Stimulated activated CD8-positive, alpha-beta memory T cell treated with anti-CD3 and anti-CD28 coated beads, Interleukin-12 subunit alpha, Interleukin-12 subunit beta, amount 100 ng/mL, for 1 hour (primary cell): ENCODE measurements around the gene COL27A1.

Experiments
- DNase-seq: peaks from one replicate; pipeline ENCODE4 v3.0.0-alpha.2; 2020; ENCODE audit warnings: low read depth

Gene COL27A1

GRCh38 chr9:114149181-114149580 is 6.2 kb upstream of the COL27A1 start:
- DNase-seq = no peak

GRCh38 chr9:114149765-114150340 is 5.5 kb upstream of the COL27A1 start:
- no peak for DNase-seq

- no peak for DNase-seq
These were observed 4.7 kb upstream of the COL27A1 start for GRCh38 chr9:114150608-114151007.

GRCh38 chr9:114151426-114151956 is 3.8 kb upstream of the COL27A1 start:
- DNase-seq = no peak

DNA sequence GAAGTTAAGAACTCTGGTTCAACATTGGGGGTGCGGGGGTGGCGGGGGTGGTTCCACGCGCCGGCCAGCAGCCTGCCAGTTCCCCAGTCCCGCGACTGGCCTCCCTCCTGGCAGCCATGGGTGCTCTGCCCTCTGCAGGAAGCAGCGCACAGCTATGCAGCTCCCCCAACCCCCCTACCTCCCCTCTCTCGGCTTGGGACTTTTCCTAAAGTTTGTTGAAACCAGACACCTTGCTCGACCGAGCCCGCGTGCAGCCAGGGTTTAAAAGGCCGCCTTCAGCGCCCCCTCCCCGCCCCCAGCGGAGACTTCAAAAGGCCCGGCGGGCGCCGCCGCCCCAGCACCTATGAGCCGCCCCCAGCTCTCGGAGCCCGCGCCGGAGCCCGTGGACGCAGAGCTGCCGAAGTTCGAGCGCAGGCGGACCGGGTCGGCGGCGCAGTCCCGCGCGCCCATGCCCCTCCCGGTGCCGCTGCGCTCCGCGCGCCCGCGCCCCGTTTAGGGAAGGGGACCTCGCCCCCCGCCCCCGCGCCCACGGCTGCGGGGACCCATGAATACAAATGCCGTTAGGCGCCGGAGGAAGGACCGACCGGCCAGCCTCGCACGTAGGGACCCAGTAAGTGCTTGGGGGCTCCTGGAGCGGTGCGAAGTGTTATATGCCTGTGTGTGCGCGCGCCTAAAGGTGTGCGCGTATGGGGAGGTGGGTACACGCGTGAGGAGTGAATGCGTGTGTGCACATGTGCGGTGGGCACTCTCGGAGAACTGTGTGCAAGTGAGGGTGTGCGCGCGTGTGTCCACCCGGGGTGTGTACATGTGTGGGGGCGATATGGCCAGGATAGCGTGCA is 1.4 kb upstream of the COL27A1 start:
- DNase-seq = no peak

DNA sequence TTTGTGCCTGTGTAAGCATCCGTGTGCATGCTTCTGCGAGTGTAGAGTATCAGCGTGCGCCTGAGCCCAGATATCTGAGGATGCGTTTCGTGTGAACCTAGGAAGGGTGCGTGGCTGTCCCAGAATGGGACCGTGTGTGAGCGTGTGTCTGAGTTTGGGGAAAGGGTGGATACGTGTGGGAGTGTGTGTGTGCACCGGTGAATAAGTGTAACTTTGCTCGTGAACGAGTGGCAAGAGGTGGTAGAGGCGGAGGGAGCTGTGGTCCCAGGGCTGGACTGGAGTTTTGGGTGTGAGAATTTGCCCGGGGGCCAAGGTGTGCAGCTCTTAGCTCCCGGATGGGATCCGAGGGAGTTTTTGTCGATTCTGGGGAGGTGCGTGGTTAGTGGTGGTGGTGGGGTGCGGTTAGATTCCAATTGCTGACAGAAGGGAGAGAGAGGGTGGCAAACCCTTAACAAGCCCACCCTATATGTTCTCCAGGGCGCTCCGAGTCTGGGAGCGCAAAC is 686 bp upstream of the COL27A1 start:
- DNase-seq = no peak

DNA sequence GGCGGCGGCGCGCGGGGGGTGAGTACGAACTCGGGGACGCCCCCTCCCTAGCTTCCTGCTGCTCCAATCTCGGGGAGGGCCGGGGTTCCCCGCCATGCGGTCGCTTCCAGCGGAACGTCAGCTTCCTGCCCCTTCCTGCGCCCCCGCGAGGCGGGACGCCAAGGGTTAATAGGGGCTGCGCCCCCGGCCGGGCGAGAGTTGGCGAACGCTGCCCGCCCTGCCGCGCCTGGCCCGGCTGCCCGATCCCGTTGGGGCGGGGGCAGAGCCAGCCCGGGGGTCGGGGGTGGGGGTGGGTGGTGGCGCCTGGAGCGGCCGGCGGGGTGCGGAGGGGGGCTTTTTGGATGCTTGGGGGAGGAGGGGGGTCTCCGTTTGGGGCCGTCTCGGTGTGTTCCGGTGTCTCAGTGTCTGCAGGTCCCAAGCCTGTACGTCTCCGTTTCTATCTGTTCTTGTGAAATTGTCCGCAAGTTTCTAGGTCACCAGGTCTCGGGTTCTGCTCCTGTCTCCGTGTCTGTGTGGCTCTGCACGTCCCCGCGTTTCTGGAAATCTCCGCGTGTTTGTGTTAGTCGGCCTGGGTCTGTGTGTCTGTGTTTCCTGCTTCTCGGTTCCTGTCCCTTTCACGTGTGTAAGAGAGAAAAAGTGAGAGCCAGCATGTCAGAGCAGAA is 789 bp downstream of the COL27A1 start:
- no peak for DNase-seq

- no peak for DNase-seq
These were observed 1.5 kb downstream of the COL27A1 start for GRCh38 chr9:114156657-114157421.

DNA sequence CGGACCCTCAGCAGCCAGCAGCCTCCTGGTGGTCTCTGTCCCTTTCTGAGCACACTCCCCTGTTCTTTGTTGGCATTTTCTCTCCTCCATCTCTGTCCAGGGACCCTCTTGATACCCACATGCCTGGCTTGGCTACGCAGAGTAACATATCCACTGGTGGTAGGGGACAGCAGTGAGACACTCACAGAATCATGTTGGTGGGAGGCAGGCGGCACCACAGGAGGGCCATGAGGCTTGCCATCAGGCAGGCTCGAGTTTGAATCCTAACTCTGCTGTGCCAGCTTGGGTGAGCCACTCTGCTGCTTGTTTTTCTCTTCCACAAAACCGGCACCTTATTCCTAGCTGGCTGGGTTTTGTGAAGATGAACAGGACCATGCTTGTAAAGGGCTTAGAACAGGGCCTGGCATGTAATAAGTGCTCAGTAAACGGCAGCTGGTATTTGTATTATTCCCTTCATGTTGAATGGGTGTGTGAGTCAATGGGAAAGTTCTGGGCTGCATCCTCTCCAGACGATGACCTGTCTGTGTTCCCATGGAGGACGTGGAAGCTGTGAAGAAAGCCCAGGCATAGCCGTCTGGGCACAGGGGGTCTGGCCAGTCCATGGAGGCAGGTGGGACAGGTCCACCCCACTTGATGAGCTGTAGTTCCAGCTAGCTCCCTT is 2.3 kb downstream of the COL27A1 start:
- DNase-seq = no peak

- DNase-seq = no peak
These were observed 3.3 kb downstream of the COL27A1 start for GRCh38 chr9:114158482-114159130.

- no peak for DNase-seq
These were observed 4.4 kb downstream of the COL27A1 start for GRCh38 chr9:114159691-114160090.

GRCh38 chr9:114161513-114161912 is 6.2 kb downstream of the COL27A1 start:
- no peak for DNase-seq

- no peak for DNase-seq
These were observed 8.2 kb downstream of the COL27A1 start for GRCh38 chr9:114163517-114163951.

DNA sequence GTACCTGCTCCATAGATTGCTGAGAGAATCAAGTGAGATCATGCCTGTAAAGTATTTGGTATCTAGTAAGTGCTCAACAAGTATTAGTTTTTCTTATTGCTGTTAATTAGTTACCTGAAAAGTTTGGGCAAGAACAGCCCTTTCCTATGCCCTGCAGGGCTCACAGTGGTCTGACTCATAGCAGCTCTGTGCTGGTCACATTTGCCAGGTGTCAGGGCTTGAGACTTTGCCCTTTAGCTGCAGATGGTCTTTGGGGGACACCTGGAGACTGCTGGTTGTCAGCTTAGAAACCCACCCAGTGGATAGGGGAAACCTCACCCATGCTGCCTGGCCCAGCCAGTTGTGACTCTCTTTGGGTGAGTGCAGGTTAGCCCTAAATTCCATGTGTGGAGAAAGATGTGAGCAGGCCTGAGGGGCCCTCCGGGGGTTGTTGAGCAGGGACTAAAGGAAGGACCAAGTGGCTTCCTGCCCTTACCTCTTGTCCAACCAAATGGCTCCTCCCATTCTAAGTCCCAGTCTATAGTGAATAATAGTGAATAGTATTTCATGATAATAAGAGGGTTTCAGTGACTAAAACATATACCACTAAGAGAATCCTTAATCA is 9.0 kb downstream of the COL27A1 start:
- no peak for DNase-seq

DNA sequence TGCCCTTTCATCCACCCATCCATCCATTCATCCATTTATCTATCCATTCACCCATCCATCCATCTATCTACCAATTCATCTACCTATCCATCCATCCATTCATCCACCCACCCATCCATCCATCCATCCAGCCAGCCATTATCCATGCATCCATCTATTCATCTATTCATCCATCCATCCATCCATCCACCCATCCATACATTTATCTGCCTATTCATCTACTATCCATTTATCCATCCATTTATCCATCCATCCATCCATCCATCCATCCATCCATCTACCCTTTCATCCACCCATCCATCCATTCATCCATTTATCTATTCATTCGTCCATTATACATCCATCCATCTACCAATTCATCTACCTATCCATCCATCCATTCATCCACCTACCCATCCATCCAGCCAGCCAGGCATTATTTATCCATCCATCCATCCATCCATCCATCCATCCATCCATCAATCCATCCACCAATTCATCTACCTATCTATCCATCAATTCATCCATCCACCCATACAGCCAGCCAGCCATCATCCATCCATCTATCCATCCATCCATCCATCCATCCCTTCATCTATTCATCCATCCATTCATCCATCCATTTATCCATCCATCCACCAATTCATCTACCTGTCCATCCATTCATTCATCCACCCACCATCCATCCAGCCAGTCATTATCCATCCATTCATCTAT is 10.2 kb downstream of the COL27A1 start:
- DNase-seq = no peak

GRCh38 chr9:114166103-114166470 is 10.8 kb downstream of the COL27A1 start:
- no peak for DNase-seq

DNA sequence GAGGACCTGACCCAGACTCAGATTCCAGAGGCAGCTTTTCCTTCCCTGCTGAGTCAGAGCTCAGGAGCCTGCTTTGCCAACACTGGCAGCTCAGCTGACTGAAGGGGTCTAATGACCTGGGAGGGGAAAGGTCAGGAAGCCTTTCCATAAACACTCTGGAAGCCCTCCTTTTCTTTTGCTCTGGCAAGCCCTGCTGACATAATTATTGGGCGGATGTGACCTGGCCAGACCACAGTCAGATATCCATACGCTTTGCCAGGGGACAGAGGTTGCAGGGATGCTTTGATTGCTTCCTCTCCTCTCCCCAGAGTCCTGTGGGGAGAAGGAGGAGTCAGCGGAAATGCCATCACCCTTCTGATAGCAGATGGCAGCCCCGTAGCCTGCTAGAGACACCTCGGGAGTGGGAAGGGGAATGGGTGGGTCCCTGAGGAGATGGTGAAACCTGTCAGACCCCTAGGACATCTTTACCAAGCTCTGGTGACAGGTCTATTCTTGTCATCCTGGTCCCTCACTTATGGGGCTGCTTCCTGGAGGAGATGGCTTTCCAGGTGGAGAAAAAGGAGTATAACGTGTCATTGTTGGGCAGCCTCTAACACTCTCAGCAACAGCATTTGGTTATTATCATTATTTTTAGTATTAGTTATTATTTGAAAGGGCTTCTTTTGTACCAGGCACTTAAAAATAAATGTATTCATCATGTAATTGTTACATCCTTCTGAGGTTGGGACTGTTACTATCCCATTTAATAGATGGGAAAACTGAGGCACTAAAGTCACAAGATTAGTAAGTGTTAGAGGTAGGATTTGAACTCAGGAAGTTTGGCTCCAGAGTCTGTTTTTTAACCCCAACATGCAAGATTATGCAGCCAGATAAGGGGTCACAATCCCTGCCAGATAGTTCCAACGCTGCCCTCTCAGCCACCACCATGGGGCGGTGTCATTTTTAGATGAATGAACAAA is 11.6 kb downstream of the COL27A1 start:
- DNase-seq = no peak

- no peak for DNase-seq
These were observed 12.3 kb downstream of the COL27A1 start for GRCh38 chr9:114167591-114168091.
